Epidermal melanocyte (primary cell): ENCODE measurements around the gene TMEM135.
"Not testable (repeated sequence)": the region's sequence is repeated elsewhere in the genome, so short reads cannot be mapped to it uniquely, and the experiment has no call there.

Experiments used
- DNase-seq: peaks from one replicate; pipeline ENCODE4 v3.0.0; 2011; ENCODE audit warnings: low spot score; ENCODE audit not compliant: insufficient read length

TMEM135 gene

GRCh38 chr11:87255589-87255988, 217.9 kb downstream of the TMEM135 start:
- no peak for DNase-seq

DNA sequence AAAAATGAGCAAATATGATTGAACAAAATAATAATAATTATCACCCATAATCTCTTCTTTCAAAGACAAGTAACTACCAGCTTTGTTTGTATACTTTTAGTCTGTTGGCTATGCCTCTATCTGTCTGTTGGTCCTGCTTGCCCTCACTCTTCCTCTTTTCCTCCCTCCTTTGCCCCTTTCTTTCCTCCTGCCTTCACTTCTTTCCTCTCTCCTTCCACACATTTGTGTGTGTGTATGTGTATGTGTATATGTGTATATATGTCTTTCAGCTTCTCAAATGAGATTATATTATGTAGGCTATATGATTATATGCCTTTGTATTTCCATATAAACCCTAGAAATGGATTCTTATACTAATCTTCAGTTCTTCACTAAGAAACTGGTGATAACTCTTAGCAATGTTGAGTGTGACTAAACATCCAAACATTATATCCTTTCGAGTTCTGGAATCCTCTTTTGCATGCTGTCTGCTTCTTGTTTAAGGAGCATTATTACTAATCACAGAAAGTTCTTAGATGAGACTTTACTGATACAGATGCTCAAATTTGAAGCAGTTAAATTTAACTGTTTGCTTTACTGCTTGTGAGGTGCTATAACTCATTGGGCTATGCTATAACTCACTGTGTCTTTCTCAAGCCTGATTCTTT, 219.1 kb downstream of the TMEM135 start:
- no peak for DNase-seq

- DNase-seq: no peak
Measured at GRCh38 chr11:87258171-87258833, 220.6 kb downstream of the TMEM135 start.

DNA sequence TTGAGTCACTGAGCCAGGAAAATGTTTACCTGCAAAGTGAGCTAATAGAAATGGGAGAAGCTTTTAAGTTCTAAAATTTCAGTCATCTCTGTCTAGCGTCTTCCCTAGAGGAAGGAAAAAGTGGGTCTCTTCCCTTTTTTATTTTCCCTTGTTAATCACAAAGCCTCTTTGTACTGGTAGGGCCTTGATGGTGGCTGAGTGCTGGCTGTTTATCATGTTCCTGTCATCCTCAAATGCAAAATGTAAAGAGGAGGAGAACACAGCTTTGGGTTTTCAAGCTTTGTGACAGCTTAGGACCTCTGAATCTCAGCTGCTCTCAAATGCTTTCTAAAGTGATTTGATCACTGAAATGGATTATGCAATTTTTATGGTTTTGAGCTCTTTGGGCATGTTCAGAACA, 222.0 kb downstream of the TMEM135 start:
- no peak for DNase-seq

DNA sequence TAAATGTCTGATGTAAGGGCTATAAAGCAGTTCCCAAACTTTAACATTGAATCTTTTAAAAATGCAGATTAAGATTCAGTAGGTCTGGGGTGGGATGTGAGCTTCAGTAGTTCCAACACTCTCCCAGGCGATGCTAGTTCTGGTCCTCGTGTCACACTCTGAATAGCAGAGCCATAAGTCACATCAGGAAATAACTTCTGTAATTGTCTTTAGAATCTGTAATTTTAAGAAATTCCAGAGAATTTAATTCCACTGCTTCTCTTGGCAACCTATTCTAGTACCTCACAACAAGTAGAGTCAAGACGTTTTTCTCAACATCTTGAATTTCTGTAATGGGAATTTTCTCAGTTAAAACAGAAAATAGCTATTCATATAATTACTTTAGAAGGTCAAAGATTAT, 223.1 kb downstream of the TMEM135 start:
- DNase-seq: no peak

GRCh38 chr11:87263264-87263838, 225.6 kb downstream of the TMEM135 start:
- DNase-seq: no peak

DNA sequence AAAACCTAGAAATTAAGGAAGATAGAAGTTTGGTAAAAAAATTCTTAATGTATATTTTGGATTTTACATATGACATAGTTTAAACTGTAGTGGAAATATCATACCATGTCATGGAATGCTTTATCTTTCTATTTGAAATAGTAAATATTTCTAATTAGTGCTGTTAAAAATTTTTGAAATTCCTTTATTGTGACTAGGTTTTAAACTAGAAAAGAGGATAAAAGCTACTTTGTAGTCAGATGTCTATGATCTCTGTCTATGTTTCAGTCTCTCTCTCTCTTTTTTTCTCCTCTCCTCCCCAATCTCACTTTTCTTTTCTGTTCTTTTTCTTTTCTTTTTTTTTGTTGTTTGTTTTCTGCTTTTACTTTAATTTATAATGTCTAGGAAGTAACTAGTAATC, 226.2 kb downstream of the TMEM135 start:
- no peak for DNase-seq

DNA sequence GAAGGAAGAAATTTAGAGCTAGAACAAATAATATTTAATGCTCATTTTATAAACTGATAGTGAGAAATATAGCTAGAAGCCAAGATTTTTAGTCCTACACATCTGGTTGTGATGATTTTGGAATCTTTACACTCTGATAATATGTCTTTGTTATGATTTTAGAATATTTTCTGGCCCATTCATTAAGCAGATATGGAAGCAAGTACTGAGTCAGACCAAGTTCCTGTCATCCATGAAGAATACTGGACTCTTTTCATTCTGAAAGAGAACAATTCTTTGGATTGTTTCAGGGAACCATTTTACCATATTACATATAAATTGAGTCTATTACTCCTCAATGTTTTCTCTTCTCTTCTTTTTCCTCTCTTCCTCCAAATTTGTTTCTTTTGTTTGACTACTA, 227.4 kb downstream of the TMEM135 start:
- no peak for DNase-seq

DNA sequence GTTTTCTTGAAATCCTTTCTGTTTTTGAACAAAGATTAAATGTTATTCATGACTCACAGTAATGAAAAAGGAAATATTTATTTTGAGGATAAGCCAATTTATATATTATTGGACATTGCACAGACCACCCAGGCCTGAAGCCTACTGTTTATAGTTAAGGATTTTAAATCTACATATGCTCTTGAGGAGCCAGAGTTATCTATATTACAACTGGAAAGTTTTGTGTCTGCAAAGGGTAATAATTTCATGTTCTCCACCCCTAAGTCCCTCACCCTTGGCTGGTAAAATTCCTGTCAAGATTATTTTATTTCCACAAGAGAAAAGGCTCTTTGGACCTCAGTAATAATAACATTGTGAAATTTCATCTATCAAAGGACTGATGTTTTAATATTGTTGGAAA, 228.2 kb downstream of the TMEM135 start:
- no peak for DNase-seq

DNA sequence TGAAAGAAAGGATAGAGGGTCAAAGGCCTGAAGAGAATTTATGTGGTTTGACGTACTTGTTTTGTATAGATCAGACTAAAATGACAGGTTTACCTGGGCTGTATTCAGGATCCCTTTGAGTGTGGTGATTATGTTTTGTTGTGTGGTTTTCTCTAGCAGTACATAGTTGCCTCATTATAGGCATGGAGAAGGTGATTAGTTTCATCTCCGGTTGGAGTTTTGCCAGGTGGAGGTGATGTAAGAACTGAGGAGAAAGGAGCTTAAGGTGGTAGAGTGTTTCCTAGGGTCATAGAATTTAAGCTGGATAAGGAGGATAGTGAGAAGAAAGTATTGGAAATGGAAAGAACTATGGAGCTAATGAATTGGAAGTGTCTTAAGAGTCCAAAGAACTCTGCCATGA, 229.0 kb downstream of the TMEM135 start:
- no peak for DNase-seq

GRCh38 chr11:87271951-87272350, 234.2 kb downstream of the TMEM135 start:
- not testable (repeated sequence) for DNase-seq

DNA sequence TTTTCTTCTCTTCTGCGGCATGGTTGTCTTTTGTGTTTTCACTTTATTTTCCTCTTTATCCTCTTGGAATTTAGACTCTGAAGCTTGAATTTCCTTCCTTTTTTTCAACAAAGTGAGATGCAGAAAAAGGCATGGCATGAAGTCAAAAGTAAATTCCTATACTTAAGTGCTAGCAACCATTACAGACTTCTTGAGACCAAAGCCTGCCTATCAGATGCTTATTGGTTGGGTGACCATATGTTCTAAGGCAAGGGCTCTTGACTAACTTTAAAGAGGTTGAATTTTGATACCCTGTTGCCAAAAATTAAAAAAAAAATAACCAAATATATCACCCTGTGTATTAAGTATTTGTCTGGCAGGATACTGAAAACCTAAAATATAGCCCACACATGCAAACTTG, 237.4 kb downstream of the TMEM135 start:
- no peak for DNase-seq

DNA sequence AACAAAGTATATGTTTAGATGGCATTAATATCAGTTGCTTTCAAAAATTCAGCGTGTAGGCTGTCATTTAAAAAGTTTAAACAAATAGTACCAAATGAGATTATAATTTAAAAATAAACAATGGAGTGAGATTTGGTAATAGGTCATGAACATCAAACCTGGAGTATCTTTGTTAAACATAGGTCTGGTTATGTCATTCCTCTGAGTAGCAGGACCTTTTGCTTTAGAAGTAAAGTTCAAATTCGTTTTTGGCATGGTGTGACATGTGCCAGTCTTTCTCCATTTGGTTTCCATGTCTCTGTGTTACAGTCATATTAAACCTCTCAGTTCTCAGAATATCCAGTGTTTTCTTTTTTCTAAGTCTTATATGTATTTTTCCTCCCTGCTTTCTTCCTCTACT, 242.4 kb downstream of the TMEM135 start:
- no peak for DNase-seq

- DNase-seq: no peak
Measured at GRCh38 chr11:87281496-87281895, 243.8 kb downstream of the TMEM135 start.

GRCh38 chr11:87284306-87284705, 246.6 kb downstream of the TMEM135 start:
- DNase-seq: no peak

- not testable (repeated sequence) for DNase-seq
Measured at GRCh38 chr11:87285674-87286073, 247.9 kb downstream of the TMEM135 start.

GRCh38 chr11:87286338-87286737, 248.6 kb downstream of the TMEM135 start:
- DNase-seq: no peak

DNA sequence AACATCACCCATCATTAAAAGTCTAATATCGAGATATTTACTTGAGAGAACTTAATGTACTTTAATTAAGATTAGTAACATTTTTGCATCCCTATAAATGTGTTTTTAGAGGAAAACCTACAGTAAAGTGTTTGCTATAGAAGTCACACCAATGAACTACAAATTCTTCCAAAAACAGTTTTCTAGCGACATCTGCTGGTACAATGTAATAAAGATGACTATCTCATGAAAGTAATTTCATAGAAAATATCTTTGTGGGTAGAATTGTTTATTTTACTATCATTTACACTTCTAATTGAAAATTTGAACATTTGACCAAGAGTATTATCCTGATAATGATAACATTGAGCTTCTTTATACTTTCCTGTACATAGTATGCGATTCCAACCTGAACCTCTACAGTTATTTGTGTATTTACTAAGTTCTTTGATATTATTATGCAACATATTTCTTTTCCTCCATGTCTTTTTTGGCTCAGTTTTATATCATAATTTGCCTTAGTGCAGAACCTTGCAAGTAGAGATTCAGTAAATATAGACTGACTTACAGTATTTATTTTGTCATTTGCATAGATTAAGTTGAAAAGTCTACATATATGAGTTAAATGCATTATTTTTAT, 252.7 kb downstream of the TMEM135 start:
- no peak for DNase-seq

- DNase-seq: no peak
Measured at GRCh38 chr11:87292598-87292997, 254.9 kb downstream of the TMEM135 start.

DNA sequence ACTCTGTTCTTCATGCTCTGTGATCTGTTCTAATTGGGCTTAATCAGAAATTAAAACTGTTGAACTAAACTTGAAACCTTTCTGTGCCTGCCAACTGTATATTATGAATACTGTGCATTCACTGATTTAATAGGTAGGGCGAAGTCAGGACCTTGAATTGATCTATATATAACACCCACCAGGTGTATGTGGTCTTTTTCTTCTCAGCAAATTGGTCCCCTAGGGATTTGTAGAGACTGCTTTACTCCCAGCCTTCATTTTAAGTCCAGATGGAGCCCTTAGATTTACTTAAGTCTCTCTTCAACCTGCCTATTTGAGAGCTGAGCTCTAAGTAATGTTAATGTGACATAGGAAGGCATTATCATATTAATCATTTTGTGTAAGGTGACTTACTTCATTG, 257.5 kb downstream of the TMEM135 start:
- no peak for DNase-seq

GRCh38 chr11:87296627-87297026, 258.9 kb downstream of the TMEM135 start:
- no peak for DNase-seq

- no peak for DNase-seq
Measured at GRCh38 chr11:87298155-87298554, 260.4 kb downstream of the TMEM135 start.
